Middle frontal gyrus (tissue), 1 donor: ENCODE results near the gene RBMS3.

Experiments used
- DNase-seq: peaks from one replicate; pipeline ENCODE4 v3.0.0-alpha.2; 2015; ENCODE audit warnings: low spot score; ENCODE audit errors: extremely low spot score

Gene RBMS3

DNA sequence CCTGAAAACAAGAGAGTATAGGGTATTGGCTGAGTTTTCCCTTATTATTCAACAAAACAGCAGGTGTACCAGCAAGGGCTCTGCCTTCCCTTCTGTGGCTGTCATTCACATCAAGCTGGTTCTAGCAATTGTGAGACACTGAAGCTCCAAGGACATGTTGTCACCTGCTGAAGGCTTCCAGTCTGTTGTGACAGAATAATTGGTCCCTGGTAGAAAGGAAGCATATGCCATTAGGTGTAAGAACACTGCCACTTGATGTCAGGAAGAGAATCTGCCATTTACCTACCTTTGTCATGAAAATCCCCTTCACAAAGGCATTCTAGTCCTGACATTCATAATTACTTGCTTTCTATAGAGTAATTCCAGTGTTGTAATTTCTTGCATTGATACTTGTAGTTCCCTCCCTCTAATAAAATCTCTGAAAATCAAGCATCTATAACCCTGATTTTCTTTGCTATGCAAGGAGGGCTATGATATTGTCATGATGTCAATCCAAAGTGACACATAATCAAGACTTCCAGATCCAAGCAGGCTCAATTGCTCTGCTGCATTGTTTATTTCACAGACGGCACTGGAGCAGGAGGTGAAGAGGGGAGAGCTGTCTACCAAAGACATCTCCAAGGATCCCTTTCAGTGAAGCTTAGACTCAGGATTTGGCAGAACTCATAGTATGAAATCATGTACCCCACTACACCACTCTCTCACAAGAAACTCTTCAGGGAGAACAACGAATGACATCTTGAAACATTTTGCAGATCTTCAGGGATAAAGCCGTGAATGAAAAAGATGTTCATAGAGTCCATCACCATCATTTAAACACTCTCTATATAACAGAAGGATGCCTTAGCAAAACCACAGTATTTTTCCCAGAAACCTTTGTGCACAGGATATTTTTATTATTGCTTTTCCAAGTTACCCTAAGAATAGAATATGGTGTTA, 425.3 kb downstream of the RBMS3 start:
- no peak for DNase-seq

DNA sequence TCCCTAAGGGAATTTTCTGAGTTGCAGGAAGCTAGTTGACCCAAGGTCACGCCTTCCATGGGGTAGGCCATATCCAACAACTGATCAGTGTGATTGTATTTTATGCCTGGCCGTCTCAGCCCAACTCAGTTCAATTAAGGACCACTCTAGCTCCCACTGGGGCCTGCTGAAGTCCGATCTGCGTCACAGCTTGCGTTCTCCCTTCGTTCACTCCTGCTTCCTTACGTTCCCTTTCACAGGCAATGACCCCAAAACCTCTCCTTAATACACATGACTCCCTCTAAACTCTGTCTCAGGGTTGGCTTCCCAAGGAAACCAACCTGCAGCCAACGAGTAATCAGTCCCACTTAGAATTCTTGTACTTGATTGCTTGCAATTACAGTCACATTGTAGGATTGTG, 428.0 kb downstream of the RBMS3 start:
- no peak for DNase-seq

GRCh38 chr3:29711255-29711771, 430.4 kb downstream of the RBMS3 start:
- no peak for DNase-seq

DNA sequence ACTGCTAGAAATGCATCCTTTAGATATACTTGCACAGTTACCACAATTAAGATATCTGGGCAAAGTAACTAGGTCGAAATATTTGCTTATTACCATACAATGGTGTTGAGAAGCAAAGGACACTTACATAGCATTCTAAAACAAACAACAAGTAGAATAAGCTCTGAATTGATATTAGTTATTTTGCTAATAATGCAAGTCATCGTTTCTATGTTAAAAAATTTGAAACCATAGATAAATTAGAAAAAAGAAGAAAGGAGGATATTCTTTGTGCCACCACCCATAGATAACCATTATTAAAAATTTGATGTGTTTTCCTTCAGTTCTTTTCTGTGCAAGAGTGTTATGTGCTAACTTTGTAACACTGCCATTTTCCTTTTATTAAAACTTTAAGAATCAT, 435.3 kb downstream of the RBMS3 start:
- no peak for DNase-seq

GRCh38 chr3:29718661-29719065, 437.8 kb downstream of the RBMS3 start:
- no peak for DNase-seq

DNA sequence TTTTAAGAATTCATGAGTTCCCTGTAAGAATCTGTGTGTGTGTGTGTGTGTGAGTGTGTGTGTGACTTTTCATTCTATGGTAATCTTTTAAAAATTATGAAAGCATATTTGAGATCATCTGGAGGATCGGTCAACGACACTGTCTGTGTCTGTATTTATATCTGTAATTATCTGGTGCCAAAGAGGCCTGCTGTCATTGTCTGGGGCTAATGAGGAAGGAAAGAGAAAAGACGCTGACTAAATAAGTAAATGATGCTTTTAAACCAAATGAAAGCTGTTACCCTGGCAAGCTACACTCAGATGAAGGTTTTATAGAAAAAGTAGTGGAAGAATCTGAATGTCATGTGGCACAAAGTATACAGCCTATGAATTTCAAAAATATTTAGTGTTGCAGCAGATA, 439.8 kb downstream of the RBMS3 start:
- DNase-seq: no peak

DNA sequence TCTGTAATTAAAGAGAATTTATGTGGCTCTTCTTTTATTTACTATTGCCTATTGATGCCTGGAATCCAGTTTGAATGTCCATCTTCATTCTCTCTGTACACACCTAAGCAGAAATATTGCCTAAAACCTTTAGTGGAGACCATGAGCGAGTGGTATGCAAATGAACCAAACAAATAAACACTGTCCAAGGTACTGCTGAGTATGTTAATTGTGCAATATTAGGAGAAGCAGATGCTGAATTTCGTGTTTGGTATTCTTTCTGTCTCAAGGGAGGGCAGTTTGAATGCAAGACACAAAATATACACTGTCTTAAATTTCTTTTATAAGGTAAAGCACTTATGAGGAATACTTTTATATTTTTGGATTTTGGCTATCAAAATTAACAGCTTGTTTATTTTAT, 440.9 kb downstream of the RBMS3 start:
- DNase-seq: no peak

GRCh38 chr3:29731050-29731449, 450.2 kb downstream of the RBMS3 start:
- no peak for DNase-seq

GRCh38 chr3:29741231-29741630, 460.4 kb downstream of the RBMS3 start:
- DNase-seq: no peak

GRCh38 chr3:29745232-29745870, 464.5 kb downstream of the RBMS3 start:
- no peak for DNase-seq

DNA sequence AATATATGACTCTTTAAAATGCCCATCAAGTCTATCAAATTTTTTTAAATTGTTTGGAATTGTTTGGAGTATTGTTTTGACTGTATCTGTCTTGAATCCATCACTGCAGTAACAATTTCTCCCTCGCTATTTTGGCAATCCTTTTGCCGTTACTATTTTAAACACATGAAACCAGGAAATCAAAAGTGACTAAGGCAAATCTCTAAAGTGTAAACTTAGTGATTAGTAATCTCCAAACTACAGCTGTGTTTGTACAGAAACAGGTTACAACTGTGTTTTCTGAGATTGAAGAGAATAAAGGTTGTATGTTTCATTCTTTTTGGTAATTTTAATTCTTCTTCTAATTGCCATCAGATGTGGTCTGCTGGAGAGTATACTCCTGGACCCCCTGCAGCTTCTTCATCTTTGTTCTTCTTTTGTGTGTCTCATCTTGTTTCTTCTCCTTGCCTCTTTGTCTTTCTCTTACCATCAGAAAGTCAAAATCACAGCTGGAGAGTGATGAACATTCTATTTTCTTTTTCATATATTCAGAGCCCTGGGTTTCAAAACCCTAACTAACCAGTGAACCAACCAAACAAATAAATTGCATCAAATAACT, 465.4 kb downstream of the RBMS3 start:
- no peak for DNase-seq

DNA sequence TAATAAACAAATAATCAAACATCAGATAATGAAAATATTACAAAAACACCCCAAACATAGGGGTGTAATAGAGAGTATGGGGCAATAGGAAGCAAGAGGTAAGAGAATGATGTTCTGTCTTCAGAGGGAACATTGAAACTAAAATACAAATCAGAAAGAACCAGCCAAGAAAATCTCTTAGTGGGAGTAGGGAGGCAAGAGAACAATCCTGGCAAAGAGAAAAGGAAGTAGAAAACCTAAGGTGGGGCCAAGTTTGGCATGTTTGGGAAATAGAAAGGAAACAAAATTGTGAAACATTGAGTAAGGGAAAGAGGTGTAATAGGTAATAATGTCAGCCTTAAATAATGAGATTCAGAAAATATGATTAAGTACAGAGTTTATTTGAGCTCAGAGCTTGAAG, 467.1 kb downstream of the RBMS3 start:
- DNase-seq: no peak

- no peak for DNase-seq
These were observed 470.9 kb downstream of the RBMS3 start for GRCh38 chr3:29751647-29752314.

DNA sequence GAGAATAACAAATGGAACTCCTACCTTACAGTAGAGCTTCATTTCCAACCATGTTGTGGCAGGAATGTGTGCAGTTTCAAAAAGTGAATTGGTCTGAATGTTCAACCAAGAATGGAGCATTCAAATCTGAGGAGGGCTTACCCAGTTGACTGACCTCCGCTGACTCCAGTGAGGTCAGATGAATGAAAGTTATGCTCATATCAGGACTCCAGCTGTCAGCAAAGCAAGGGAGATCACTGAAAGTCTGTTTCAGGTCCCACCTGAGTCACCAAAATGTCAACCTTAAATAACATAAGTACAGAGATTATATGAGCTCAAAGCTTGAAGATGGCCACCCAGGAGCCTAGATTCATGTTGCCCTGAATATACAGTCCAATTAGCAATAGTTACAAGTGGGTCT, 473.5 kb downstream of the RBMS3 start:
- DNase-seq: no peak

DNA sequence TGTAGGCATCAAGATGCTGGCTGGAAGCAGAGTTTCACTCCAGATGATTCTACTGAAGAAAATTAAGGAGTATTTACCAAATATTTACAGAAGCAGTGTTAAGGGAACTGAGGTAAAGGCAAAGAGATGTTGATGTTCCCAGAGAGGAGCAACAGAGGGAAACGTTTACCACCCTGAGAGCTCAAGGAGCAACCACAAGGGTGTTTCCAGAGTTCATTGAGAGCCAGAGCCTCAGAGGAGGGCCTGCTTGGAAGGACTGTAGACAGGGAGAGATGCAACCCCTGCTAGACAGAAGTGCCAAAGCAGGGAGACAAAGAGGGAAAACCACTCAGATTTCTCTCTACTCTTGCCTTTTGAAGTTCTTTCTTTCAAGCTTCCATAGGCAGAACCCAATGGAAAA, 474.5 kb downstream of the RBMS3 start:
- no peak for DNase-seq

DNA sequence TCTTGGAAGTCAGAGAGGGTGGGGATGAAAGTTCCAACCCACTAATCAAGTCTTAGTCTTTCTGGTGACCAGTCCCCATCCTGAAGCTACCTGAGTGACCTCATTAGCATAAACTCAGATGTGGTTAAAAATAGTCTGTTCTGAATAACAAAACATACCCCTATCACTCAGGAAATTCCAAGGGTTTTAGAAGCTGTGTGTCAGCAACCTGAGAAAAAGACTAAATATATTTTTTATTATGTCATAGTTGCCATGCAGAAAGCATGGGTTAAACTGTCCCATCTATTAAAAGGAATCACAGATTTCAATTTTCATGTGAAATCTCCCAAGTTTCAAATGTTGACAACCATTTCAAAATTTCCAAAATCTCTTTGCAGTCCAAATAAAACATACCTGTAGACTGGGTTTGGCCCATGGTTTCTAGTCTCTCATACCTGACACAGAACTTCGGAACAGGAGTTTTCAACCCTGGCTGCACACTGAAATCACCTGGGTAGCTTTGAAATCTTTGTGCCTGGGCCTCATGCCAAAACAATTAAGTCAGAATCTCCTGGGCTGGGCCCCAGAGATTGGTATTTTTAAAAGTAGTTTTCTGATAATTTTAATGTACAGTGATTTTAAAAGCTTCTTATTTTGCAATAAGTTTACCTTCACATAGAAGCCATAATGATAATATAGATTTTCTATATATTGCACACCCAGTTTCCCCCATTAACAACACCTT, 476.3 kb downstream of the RBMS3 start:
- DNase-seq: no peak

GRCh38 chr3:29758108-29758433, 477.2 kb downstream of the RBMS3 start:
- no peak for DNase-seq

- no peak for DNase-seq
These were observed 477.8 kb downstream of the RBMS3 start for GRCh38 chr3:29758434-29759322.

GRCh38 chr3:29759411-29760225, 478.7 kb downstream of the RBMS3 start:
- no peak for DNase-seq
